ENCODE results near the gene TTLL4.

The TTLL4 gene

GRCh38 chr2:218804817-218805216, 94.2 kb downstream of the TTLL4 start:
- no peak for TF ChIP-seq EP300 (IDR thresholded peaks at IDR 0.05; ENCODE audit: borderline replicate concordance)
- no peak for TF ChIP-seq FOXM1 (IDR thresholded peaks at IDR 0.05; ENCODE audit: borderline replicate concordance, low read depth)
- TF ChIP-seq TAF1 (IDR thresholded peaks at IDR 0.05; ENCODE audit: low read depth): no peak
- no peak for TF ChIP-seq NFIC (IDR thresholded peaks at IDR 0.05)
- no peak for TF ChIP-seq REST (IDR thresholded peaks at IDR 0.05; ENCODE audit: low read depth)
- no peak for TF ChIP-seq TCF12 (IDR thresholded peaks at IDR 0.05; ENCODE audit: low read depth)
- TF ChIP-seq, protein P1, sequence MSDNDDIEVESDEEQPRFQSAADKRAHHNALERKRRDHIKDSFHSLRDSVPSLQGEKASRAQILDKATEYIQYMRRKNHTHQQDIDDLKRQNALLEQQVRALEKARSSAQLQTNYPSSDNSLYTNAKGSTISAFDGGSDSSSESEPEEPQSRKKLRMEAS (IDR thresholded peaks at IDR 0.05): no peak
- TF ChIP-seq CREB1 (IDR thresholded peaks at IDR 0.05; ENCODE audit: low read depth): no peak
- TF ChIP-seq TEAD4 (IDR thresholded peaks at IDR 0.05): no peak
- TF ChIP-seq EGR1 (IDR thresholded peaks at IDR 0.05): no peak
- TF ChIP-seq CEBPB (IDR thresholded peaks at IDR 0.05): no peak
- TF ChIP-seq, protein P2, sequence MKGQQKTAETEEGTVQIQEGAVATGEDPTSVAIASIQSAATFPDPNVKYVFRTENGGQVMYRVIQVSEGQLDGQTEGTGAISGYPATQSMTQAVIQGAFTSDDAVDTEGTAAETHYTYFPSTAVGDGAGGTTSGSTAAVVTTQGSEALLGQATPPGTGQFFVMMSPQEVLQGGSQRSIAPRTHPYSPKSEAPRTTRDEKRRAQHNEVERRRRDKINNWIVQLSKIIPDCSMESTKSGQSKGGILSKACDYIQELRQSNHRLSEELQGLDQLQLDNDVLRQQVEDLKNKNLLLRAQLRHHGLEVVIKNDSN (IDR thresholded peaks at IDR 0.05): no peak
- TF ChIP-seq RAD21 (IDR thresholded peaks at IDR 0.05; ENCODE audit: low read depth): no peak
- TF ChIP-seq ZBTB7A (IDR thresholded peaks at IDR 0.05; ENCODE audit: low read depth): no peak
- no peak for TF ChIP-seq YY1 (IDR thresholded peaks at IDR 0.05; ENCODE audit: low read depth)
